GM19328 (cell line): ENCODE data around the gene AFF2.

Source experiments
- ATAC-seq: cut with Tn5 transposase; IDR thresholded peaks from one replicate; pipeline ENCODE4 v1.9.1; 2021; ENCODE audit warnings: mild to moderate bottlenecking, moderate library complexity; ENCODE audit not compliant: unreplicated experiment

The AFF2 gene

GRCh38 chrX:148580016-148580415 lies 79.6 kb downstream of the AFF2 start:
- ATAC-seq, result no peak

DNA sequence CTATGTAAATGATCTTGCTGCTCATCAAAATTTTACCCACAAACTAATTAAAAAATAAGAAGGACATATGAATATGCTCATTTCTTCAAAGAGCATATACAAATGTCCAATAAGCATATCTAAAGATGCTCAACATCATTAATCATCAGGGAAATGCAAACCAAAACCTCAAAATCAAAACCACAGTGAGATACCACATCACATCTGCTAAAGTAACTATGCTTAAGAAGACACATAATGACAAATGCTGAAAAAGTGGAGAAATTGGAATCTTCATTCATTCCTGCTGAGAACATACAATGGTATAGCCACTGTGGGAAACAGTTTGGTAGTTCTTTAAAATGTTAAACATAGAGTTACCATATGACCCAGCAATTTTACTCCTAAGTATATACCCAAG lies 81.9 kb downstream of the AFF2 start:
- no peak for ATAC-seq

DNA sequence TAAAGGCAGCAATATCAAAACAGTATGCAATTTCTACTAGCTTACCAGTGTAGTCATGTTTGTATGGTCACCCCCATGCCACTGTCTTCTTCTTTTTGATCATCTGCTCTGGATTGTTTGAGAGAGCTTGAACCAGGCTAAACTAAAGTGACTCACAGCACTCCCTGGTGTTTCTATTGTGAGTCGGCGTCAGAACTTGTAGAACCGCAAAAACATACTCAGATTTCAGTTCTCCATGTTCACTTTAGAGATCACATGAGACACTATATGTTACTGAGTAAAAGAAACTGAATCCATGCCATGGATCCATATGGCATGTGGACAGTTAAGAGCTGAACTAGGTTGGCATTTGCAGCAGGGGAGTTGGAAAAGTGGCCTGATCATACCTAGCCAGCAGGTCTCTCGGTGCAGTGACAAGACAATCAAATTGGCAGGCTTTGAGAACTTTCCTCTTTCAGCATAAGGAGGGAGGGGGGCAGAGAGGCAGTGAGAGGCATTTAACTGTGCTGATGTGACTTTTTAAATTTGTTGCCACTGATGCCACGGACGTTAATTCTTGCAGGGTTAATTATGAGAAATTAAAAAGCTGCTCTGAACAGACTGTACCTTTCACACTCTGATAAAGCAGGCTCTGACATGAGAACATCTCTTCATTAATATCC lies 88.4 kb downstream of the AFF2 start:
- ATAC-seq, result no peak

DNA sequence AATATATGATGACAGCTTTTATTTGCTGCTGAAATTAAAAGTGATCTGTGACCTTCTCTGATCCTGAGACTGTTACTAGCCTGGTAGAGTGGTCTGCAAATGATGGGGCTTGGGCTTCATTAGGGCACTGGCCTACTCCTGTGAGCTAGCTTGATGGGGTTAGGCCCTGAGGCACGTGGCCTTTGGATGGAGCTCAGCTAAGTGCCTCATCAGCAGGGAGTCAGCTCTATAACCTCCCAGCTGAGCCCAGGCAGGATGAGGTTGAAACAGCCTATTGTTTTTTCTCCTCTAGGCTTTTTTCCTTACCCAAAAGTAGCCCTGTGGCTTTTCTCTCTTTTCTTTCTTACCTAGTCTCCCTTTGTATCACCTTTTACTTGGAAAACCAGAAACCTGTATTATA lies 92.2 kb downstream of the AFF2 start:
- ATAC-seq, result no peak

GRCh38 chrX:148593146-148593545 lies 92.7 kb downstream of the AFF2 start:
- ATAC-seq, result no peak

- ATAC-seq, result no peak
Measured at GRCh38 chrX:148593987-148594386, 93.6 kb downstream of the AFF2 start.

GRCh38 chrX:148599404-148599803 lies 99.0 kb downstream of the AFF2 start:
- ATAC-seq, result no peak

- ATAC-seq, result no peak
Measured at GRCh38 chrX:148600131-148600530, 99.7 kb downstream of the AFF2 start.

GRCh38 chrX:148600581-148600980 lies 100.2 kb downstream of the AFF2 start:
- ATAC-seq, result no peak

- ATAC-seq, result no peak
Measured at GRCh38 chrX:148601034-148601433, 100.6 kb downstream of the AFF2 start.

- ATAC-seq, result peak; percentile 75
Measured at GRCh38 chrX:148609515-148610327, 109.3 kb downstream of the AFF2 start.

- ATAC-seq, result peak; percentile 58
Measured at GRCh38 chrX:148610328-148610698, 109.9 kb downstream of the AFF2 start.

DNA sequence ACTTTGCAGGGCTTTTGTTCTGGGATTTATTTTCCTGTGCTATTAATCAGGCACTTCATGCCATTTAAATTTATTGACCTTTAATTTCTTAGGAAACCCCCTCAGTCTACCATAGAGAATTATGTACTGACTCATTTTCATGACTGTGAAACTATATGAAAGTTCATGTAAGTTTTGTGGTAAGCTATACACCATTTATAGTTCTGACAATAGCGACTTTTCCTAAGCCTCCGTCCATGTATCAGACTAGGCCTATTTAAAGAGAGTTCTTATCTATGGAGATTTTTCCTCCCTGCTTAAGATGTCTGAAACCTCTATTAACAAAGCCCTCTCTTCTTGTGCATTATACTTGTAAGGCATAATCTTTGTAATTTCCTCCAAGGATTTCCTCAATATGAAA lies 111.6 kb downstream of the AFF2 start:
- peak; percentile 36 for ATAC-seq

GRCh38 chrX:148612431-148612830 lies 112.0 kb downstream of the AFF2 start:
- no peak for ATAC-seq

DNA sequence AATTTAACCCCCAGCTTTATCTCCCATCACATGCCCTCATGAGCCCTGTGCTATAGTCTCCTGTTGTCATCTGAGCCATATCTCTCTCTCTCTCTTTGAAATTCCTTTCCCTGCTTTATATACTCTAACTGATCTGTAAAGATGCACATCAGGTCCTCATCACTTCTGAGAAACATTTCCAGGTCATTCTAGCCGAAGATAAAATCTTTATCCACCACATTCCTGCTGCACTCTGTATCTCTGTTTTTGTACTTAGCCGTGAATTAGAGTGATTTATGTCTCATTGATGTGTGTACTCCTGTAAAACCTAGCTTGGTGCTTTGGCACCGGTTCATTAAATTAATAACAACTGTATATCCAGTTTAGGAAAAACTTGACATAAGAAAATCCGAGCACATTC lies 113.2 kb downstream of the AFF2 start:
- no peak for ATAC-seq

DNA sequence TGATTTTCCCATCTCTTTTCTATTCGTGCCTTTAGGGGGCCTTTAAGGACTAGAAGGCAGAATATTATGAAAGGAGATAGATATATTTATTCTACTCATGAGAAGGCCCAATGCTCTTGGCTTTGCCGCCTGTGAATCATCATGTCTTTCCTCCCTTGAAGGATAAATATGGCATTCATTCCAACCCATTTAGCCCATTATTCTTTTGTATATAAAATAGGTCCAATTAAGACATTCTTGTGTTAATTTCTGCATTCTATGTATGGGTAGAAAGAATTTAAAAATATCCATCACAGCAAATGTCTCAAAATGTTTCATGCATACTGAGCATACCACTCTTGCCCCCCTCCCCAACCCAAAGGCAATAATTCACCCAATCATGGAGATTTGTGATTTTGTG lies 115.1 kb downstream of the AFF2 start:
- no peak for ATAC-seq

DNA sequence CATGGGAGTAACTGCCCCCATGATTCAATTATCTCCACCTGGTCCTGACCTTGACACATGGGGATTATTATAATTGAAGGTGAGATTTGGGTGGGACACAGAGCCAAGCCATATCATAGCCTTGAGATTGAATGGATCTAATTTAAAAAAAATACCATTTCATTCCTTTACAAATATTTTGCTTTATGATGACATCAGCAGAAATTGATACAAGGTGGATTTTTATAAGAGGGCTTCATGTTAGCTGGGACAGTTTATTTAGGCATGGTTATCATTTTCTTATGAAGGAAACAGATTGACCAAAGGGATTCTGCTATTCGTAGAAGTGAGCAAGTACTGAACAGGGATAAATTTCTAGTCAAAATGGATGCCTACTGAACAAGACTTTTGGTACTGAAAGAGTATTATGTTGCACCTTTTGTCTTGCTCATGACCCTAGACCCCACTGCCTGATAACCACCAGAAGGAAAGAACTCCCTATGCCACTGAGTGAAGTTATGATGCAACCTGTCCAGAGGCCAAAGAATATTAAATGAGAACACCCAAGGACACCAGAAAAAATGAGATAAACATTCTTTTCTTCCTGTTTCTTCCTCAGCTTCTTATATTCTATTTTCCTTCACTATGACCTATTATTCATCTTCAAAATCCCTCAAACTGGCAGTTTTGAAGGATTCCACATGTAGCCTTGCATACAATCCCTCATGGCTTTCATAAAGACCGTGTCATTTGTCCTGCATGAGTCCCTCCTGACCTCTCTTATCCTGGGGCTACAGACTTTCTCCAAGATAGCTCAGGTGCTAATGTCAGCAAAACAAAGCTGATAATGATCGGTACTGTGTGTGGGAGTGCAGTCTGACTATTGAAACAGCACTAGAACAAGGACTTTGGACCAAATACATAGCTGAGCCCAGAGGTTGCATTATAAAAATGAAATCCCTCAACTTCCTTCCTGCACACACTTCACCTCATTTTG lies 118.3 kb downstream of the AFF2 start:
- ATAC-seq, result no peak

GRCh38 chrX:148620023-148620422 lies 119.6 kb downstream of the AFF2 start:
- ATAC-seq, result no peak

GRCh38 chrX:148624951-148625474 lies 124.6 kb downstream of the AFF2 start:
- no peak for ATAC-seq

DNA sequence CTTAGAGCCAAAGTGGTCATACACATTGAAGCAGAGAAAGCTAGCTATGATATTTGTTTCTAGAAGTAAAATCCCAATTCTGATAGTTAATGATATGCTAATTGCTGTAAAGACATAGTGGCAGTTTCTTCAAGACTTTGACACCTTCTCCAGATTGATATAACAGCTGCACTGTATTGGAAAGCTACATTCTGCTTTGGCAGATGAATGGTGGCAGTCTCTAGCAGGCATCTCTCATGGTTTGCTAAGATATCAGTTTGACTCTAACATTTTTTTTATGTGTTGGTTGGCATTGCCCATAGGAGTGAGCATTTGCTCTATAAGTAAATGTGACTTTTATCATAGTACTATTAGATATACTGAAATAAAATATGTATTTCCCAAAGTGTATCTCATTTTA lies 128.2 kb downstream of the AFF2 start:
- no peak for ATAC-seq

GRCh38 chrX:148629434-148629833 lies 129.0 kb downstream of the AFF2 start:
- ATAC-seq, result no peak
